Left ventricle myocardium inferior (tissue), 1 donor: Measurements from ENCODE around the gene C2CD5. TPM values are rescaled to one million over a fixed set of nuclear protein-coding genes. Genes with fewer than 3 reads are reported as not detected.

Source experiments
- DNase-seq: peaks from one replicate; pipeline ENCODE4 v3.0.0-alpha.2; 2020
- H3K27ac ChIP-seq: fragments of 200-600 bp; replicated peaks from 2 replicates; pipeline ENCODE4 v1.8.0; 2021
- H3K27me3 ChIP-seq: fragments of 200-600 bp; 2 replicates; pipeline ENCODE4 v1.8.0; 2021; ENCODE audit warnings: low read depth
- H3K36me3 ChIP-seq: fragments of 200-600 bp; 2 replicates; pipeline ENCODE4 v1.8.0; 2021
- H3K4me1 ChIP-seq: fragments of 200-600 bp; 2 replicates; pipeline ENCODE4 v1.8.0; 2021
- H3K4me3 ChIP-seq: fragments of 200-600 bp; 2 replicates; pipeline ENCODE4 v1.8.0; 2021; ENCODE audit warnings: mild to moderate bottlenecking, moderate library complexity
- H3K9me3 ChIP-seq: fragments of 200-600 bp; replicated peaks from 2 replicates; pipeline ENCODE4 v1.8.0; 2021
- intact Hi-C: fragments of 100-400 bp; cut with micrococcal nuclease; formaldehyde crosslinking; loops from one replicate; pipeline ENCODE4 v1.11.0; 2022
- total RNA-seq: library from RNA; stranded (reverse); fragmentation: NEBNext Ultra II Directional; extraction: Animal tissue kit (Norgen Biotek cat#: 25700); gene quantifications from one replicate; pipeline ENCODE4 v1.2.1, GENCODE V29; 2021
- TF ChIP-seq, protein P1 (sequence below): fragments of 200-600 bp; IDR thresholded peaks from 2 replicates; pipeline ENCODE4 v1.8.0; 2021; ENCODE audit warnings: antibody characterized with exemption, mild to moderate bottlenecking, borderline replicate concordance
- donor health status: DM: no; HTN: yes; CAD: no; lungs with severe emphysema.

Gene C2CD5
- total RNA-seq, 1 donor from 2014 or later: 22.5 TPM

- TF ChIP-seq, protein P1, sequence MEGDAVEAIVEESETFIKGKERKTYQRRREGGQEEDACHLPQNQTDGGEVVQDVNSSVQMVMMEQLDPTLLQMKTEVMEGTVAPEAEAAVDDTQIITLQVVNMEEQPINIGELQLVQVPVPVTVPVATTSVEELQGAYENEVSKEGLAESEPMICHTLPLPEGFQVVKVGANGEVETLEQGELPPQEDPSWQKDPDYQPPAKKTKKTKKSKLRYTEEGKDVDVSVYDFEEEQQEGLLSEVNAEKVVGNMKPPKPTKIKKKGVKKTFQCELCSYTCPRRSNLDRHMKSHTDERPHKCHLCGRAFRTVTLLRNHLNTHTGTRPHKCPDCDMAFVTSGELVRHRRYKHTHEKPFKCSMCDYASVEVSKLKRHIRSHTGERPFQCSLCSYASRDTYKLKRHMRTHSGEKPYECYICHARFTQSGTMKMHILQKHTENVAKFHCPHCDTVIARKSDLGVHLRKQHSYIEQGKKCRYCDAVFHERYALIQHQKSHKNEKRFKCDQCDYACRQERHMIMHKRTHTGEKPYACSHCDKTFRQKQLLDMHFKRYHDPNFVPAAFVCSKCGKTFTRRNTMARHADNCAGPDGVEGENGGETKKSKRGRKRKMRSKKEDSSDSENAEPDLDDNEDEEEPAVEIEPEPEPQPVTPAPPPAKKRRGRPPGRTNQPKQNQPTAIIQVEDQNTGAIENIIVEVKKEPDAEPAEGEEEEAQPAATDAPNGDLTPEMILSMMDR: no peak
- H3K27me3 ChIP-seq: no peaks in the 10 kb centered on the region
Measured at GRCh38 chr12:22535478-22535877, 8.9 kb downstream of the C2CD5 start.

DNA sequence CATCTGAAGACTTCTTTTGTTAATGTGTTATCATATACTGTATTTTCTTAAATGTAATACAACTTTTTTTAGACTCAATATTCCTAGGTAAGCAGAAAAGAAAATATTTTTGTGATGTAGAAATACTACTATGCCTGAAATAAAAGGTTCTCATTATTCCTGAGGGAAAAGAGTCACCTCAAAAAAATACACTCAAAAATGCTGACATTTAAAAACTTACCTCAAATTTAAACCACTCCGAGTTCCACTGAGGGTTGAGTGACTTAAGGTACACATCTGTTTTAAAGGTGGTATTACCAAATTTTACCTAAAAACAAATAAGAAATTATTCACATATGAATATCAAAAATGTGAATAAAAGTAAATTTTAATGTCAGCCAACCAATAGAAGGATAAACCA is 9.3 kb downstream of the C2CD5 start:
- Histone ChIP-seq H3K4me1 (peaks cover 63% of the 10 kb centered on the region), H3K9me3 (no peaks in the 10 kb centered on the region)
- intact Hi-C loops: no loop called here

More at GRCh38 chr12:22535478-22535877, 8.9 kb downstream of the C2CD5 start:
- Histone ChIP-seq H3K4me1 (peaks cover 66% of the 10 kb centered on the region), H3K27ac (no peak overlapping the region), H3K9me3 (no peaks in the 10 kb centered on the region), H3K4me3 (no peak overlapping the region), H3K36me3 (peaks cover 36% of the 10 kb centered on the region)
- no peak for DNase-seq
- intact Hi-C loops: no loop called here

DNA sequence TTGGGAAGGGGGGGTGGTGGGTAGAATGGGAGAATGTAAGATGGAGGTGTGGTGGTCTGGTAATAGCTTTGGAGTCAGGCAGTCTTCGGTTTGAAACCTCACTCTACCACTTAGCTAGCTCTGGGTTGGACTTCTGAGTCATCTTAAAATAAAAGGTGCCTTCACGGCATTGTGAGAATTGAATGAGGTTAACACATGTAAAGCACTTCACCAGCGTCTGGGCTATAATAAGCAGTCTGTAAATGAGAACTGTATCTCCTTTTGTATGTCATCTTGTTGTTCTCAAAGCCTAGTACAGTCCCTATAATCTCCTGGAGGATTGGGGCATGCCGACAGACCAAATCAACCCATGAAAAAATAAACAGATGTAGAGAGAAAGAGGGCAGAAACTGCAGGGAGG is 11.2 kb downstream of the C2CD5 start:
- TF ChIP-seq, protein P1: no peak
- no peaks in the 10 kb centered on the region for H3K9me3 ChIP-seq
- intact Hi-C loops: no loop called here
- H3K36me3 ChIP-seq: peaks cover 36% of the 10 kb centered on the region
- no peak overlapping the region for H3K27ac ChIP-seq
- H3K4me3 ChIP-seq: no peak overlapping the region
- H3K27me3 ChIP-seq: no peaks in the 10 kb centered on the region
- DNase-seq: no peak
- peaks cover 50% of the 10 kb centered on the region for H3K4me1 ChIP-seq

More for the DNA sequence above, 9.3 kb downstream of the C2CD5 start:
- Histone ChIP-seq H3K27ac (no peak overlapping the region), H3K27me3 (no peaks in the 10 kb centered on the region), H3K4me3 (no peak overlapping the region), H3K36me3 (peaks cover 36% of the 10 kb centered on the region)
- TF ChIP-seq, protein P1: no peak
- no peak for DNase-seq

DNA sequence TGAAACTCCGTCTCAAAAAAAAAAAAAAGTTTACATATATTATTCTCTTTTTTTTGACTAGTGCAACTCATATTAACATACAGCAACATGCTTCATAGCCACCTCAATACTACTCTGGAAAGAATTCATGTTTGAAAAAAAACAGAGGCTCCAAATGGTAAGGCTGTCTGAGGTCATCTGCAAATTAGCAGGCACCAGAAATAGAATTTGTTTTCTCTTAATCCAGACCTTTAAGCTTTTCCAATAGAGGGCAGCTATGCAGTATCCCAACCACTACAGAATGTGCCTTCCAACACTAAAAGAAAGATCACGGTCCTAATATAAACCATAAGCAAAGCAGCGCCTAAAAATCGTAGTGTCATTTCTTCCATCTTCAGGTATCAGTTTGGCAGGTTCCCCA is 12.0 kb downstream of the C2CD5 start:
- intact Hi-C loops: no loop called here
- Histone ChIP-seq H3K27me3 (no peaks in the 10 kb centered on the region), H3K36me3 (peaks cover 40% of the 10 kb centered on the region), H3K4me1 (peaks cover 43% of the 10 kb centered on the region), H3K27ac (peak overlapping the region; percentile 4), H3K9me3 (no peaks in the 10 kb centered on the region), H3K4me3 (no peak overlapping the region)
- TF ChIP-seq, protein P1: no peak
- DNase-seq: no peak

GRCh38 chr12:22531205-22531604 is 13.1 kb downstream of the C2CD5 start:
- H3K36me3 ChIP-seq: peaks cover 46% of the 10 kb centered on the region
- no peak overlapping the region for H3K4me3 ChIP-seq
- no peaks in the 10 kb centered on the region for H3K9me3 ChIP-seq
- TF ChIP-seq, protein P1: no peak
- no peaks in the 10 kb centered on the region for H3K27me3 ChIP-seq
- intact Hi-C loops: no loop called here
- H3K4me1 ChIP-seq: peaks cover 34% of the 10 kb centered on the region
- DNase-seq: no peak
- no peak overlapping the region for H3K27ac ChIP-seq
